ENCODE data around the gene RAB11FIP3. TPM values are rescaled to one million over a fixed set of nuclear protein-coding genes. Genes with fewer than 3 reads are reported as not detected.
A peak's percentile ranks its signal among the peaks of the same experiment; 100 is the strongest.

Gene RAB11FIP3
- total and polyA plus RNA-seq, 2 of the 13 experiments (the other 11 are each of a cell fraction or from before 2014, with no cell fraction given): 34.3 to 57.6 TPM

DNA sequence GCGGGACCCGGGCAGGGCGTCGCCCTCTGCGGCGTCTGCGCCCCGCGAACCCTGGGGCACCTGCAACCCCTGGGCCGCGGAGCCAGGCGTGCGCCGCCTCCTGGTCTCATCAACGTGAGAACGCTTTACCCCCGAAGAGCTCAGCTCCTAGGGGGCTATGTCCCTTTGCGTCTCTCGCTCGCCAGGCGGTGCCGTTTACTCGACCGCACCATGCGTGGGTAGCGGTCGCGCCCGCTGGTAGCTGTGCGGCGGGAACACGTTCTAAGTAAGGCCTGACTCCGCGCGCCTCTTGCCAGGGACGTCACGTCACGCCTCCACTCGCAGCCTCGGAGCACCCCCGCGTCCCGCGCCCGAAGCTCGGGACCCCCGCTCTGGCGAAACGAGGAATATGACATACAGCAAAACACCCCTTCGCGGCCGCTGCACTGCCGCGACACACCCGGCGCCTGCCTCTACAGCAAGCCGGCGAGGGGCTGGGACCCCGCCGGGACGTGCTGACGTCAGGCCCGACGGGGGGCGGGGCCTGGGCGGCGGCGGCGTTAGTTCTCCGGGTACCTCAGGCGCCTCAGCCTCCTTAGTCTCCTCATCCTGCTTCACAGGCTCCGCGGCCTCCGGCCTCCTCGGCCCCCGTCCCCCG lies at the start of gene RAB11FIP3 (continued):
- TF ChIP-seq, protein P1, sequence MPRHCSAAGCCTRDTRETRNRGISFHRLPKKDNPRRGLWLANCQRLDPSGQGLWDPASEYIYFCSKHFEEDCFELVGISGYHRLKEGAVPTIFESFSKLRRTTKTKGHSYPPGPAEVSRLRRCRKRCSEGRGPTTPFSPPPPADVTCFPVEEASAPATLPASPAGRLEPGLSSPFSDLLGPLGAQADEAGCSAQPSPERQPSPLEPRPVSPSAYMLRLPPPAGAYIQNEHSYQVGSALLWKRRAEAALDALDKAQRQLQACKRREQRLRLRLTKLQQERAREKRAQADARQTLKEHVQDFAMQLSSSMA (CRISPR knock-in tag; IDR thresholded peaks at IDR 0.05): peak; percentile 83; the same call in 1 of the 2 replicates
- TF ChIP-seq ZNF569 (CRISPR knock-in tag; IDR thresholded peaks at IDR 0.05; ENCODE audit: borderline replicate concordance) (no peak), THYN1 (CRISPR knock-in tag; IDR thresholded peaks at IDR 0.05; ENCODE audit: borderline replicate concordance, low read depth) (no peak), KLF15 (CRISPR knock-in tag; IDR thresholded peaks at IDR 0.05; ENCODE audit: borderline replicate concordance) (no peak; the same call in 1 of the 2 replicates), ASH2L (IDR thresholded peaks at IDR 0.05; ENCODE audit: insufficient read length, low read depth, low read length) (peak; percentile 60), ZNF256 (CRISPR knock-in tag; conservative IDR thresholded peaks at IDR 0.05) (peak; percentile 80; the same call in 1 of the 2 replicates), HNF4A (CRISPR knock-in tag; IDR thresholded peaks at IDR 0.05) (no peak), DPF2 (CRISPR knock-in tag; IDR thresholded peaks at IDR 0.05; ENCODE audit: borderline replicate concordance, low read depth) (no peak), KLF16 (CRISPR knock-in tag; IDR thresholded peaks at IDR 0.05) (no peak; a peak in 2 of 4 replicates), GATA4 (IDR thresholded peaks at IDR 0.05; ENCODE audit: borderline replicate concordance, low read depth) (no peak), HNRNPH1 (optimal IDR thresholded peaks at IDR 0.05; ENCODE audit: low read depth, low read length) (no peak), TGIF2 (CRISPR knock-in tag; IDR thresholded peaks at IDR 0.05) (no peak; the same call in 1 of the 2 replicates), ZNF737 (CRISPR knock-in tag; IDR thresholded peaks at IDR 0.05; ENCODE audit: borderline replicate concordance) (peak; percentile 69; the same call in 1 of the 2 replicates)
- TF ChIP-seq, protein P2, sequence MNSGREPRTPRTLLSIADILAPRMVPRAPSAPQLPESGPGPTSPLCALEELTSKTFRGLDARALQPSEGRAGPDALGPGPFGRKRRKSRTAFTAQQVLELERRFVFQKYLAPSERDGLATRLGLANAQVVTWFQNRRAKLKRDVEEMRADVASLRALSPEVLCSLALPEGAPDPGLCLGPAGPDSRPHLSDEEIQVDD (CRISPR knock-in tag; IDR thresholded peaks at IDR 0.05; ENCODE audit: borderline replicate concordance): no peak
- TF ChIP-seq, protein P3, sequence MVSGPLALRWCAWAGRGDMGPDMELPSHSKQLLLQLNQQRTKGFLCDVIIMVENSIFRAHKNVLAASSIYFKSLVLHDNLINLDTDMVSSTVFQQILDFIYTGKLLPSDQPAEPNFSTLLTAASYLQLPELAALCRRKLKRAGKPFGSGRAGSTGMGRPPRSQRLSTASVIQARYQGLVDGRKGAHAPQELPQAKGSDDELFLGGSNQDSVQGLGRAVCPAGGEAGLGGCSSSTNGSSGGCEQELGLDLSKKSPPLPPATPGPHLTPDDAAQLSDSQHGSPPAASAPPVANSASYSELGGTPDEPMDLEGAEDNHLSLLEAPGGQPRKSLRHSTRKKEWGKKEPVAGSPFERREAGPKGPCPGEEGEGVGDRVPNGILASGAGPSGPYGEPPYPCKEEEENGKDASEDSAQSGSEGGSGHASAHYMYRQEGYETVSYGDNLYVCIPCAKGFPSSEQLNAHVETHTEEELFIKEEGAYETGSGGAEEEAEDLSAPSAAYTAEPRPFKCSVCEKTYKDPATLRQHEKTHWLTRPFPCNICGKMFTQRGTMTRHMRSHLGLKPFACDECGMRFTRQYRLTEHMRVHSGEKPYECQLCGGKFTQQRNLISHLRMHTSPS (CRISPR knock-in tag; IDR thresholded peaks at IDR 0.05; ENCODE audit: low read depth): 0 out of 2 replicates have a peak, but pooled peaks have one; percentile 24
- TF ChIP-seq, protein P4, sequence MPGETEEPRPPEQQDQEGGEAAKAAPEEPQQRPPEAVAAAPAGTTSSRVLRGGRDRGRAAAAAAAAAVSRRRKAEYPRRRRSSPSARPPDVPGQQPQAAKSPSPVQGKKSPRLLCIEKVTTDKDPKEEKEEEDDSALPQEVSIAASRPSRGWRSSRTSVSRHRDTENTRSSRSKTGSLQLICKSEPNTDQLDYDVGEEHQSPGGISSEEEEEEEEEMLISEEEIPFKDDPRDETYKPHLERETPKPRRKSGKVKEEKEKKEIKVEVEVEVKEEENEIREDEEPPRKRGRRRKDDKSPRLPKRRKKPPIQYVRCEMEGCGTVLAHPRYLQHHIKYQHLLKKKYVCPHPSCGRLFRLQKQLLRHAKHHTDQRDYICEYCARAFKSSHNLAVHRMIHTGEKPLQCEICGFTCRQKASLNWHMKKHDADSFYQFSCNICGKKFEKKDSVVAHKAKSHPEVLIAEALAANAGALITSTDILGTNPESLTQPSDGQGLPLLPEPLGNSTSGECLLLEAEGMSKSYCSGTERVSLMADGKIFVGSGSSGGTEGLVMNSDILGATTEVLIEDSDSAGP (CRISPR knock-in tag; IDR thresholded peaks at IDR 0.05; ENCODE audit: borderline replicate concordance): peak; percentile 86
- TF ChIP-seq, protein P5, sequence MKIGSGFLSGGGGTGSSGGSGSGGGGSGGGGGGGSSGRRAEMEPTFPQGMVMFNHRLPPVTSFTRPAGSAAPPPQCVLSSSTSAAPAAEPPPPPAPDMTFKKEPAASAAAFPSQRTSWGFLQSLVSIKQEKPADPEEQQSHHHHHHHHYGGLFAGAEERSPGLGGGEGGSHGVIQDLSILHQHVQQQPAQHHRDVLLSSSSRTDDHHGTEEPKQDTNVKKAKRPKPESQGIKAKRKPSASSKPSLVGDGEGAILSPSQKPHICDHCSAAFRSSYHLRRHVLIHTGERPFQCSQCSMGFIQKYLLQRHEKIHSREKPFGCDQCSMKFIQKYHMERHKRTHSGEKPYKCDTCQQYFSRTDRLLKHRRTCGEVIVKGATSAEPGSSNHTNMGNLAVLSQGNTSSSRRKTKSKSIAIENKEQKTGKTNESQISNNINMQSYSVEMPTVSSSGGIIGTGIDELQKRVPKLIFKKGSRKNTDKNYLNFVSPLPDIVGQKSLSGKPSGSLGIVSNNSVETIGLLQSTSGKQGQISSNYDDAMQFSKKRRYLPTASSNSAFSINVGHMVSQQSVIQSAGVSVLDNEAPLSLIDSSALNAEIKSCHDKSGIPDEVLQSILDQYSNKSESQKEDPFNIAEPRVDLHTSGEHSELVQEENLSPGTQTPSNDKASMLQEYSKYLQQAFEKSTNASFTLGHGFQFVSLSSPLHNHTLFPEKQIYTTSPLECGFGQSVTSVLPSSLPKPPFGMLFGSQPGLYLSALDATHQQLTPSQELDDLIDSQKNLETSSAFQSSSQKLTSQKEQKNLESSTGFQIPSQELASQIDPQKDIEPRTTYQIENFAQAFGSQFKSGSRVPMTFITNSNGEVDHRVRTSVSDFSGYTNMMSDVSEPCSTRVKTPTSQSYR (CRISPR knock-in tag; IDR thresholded peaks at IDR 0.05; ENCODE audit: borderline replicate concordance): no peak
- TF ChIP-seq, protein P6, sequence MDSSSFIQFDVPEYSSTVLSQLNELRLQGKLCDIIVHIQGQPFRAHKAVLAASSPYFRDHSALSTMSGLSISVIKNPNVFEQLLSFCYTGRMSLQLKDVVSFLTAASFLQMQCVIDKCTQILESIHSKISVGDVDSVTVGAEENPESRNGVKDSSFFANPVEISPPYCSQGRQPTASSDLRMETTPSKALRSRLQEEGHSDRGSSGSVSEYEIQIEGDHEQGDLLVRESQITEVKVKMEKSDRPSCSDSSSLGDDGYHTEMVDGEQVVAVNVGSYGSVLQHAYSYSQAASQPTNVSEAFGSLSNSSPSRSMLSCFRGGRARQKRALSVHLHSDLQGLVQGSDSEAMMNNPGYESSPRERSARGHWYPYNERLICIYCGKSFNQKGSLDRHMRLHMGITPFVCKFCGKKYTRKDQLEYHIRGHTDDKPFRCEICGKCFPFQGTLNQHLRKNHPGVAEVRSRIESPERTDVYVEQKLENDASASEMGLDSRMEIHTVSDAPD (CRISPR knock-in tag; IDR thresholded peaks at IDR 0.05): no peak
